Measurements from ENCODE around the gene GALP.
A peak's percentile ranks its signal among the peaks of the same experiment; 100 is the strongest.

Gene GALP

GRCh38 chr19:56132316-56132822 is 43.4 kb upstream of the GALP start:
- no peaks in the 10 kb centered on the region for H3K36me3 ChIP-seq (replicated peaks; ENCODE audit: low read depth, low read length)
- no peak overlapping the region for H3K4me3 ChIP-seq (ENCODE audit: low read length)
- no peak overlapping the region for H3K9ac ChIP-seq (ENCODE audit: low read length)
- no peak overlapping the region for H3K27ac ChIP-seq (ENCODE audit: low read length)
- no peaks in the 10 kb centered on the region for H4K20me1 ChIP-seq (ENCODE audit: insufficient read depth, low read length)
- H3K4me1 ChIP-seq (ENCODE audit: low read length): peaks cover 13% of the 10 kb centered on the region
- H3K9me3 ChIP-seq (ENCODE audit: insufficient read depth, low read length): no peaks in the 10 kb centered on the region
- no peaks in the 10 kb centered on the region for H3K79me2 ChIP-seq (ENCODE audit: low read length)
- TF ChIP-seq, protein P1, sequence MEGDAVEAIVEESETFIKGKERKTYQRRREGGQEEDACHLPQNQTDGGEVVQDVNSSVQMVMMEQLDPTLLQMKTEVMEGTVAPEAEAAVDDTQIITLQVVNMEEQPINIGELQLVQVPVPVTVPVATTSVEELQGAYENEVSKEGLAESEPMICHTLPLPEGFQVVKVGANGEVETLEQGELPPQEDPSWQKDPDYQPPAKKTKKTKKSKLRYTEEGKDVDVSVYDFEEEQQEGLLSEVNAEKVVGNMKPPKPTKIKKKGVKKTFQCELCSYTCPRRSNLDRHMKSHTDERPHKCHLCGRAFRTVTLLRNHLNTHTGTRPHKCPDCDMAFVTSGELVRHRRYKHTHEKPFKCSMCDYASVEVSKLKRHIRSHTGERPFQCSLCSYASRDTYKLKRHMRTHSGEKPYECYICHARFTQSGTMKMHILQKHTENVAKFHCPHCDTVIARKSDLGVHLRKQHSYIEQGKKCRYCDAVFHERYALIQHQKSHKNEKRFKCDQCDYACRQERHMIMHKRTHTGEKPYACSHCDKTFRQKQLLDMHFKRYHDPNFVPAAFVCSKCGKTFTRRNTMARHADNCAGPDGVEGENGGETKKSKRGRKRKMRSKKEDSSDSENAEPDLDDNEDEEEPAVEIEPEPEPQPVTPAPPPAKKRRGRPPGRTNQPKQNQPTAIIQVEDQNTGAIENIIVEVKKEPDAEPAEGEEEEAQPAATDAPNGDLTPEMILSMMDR (IDR thresholded peaks at IDR 0.05; ENCODE audit: low read depth, low read length): no peak
- no peak for TF ChIP-seq EZH2phosphoT487 (IDR thresholded peaks at IDR 0.05; ENCODE audit: low read depth)
- no peak overlapping the region for H2AFZ ChIP-seq (ENCODE audit: low read depth, low read length)
- H3K27me3 ChIP-seq (ENCODE audit: low read depth, low read length): no peaks in the 10 kb centered on the region
- no peak overlapping the region for H3K4me2 ChIP-seq (ENCODE audit: low read length)

- H3K4me1 ChIP-seq (ENCODE audit: low read length): peaks cover 13% of the 10 kb centered on the region
- no peaks in the 10 kb centered on the region for H3K79me2 ChIP-seq (ENCODE audit: low read length)
- H3K4me3 ChIP-seq (ENCODE audit: low read length): peak overlapping the region; percentile 2; the same call in 1 of the 2 replicates
- no peaks in the 10 kb centered on the region for H4K20me1 ChIP-seq (ENCODE audit: insufficient read depth, low read length)
- peak overlapping the region; percentile 59 for H3K4me2 ChIP-seq (ENCODE audit: low read length)
- TF ChIP-seq, protein P1 (IDR thresholded peaks at IDR 0.05; ENCODE audit: low read depth, low read length): no peak
- no peak for TF ChIP-seq EZH2phosphoT487 (IDR thresholded peaks at IDR 0.05; ENCODE audit: low read depth)
- no peaks in the 10 kb centered on the region for H3K9me3 ChIP-seq (ENCODE audit: insufficient read depth, low read length)
- no peaks in the 10 kb centered on the region for H3K27me3 ChIP-seq (ENCODE audit: low read depth, low read length)
- H3K36me3 ChIP-seq (replicated peaks; ENCODE audit: low read depth, low read length): no peaks in the 10 kb centered on the region
- peak overlapping the region; percentile 38; the same call in 1 of the 2 replicates for H3K9ac ChIP-seq (ENCODE audit: low read length)
- H3K27ac ChIP-seq (ENCODE audit: low read length): peak overlapping the region; percentile 20; the same call in 1 of the 2 replicates
- H2AFZ ChIP-seq (ENCODE audit: low read depth, low read length): peak overlapping the region; percentile 69
These were observed 41.8 kb upstream of the GALP start for GRCh38 chr19:56133858-56134653.

GRCh38 chr19:56134654-56134921 is 41.2 kb upstream of the GALP start:
- Histone ChIP-seq H3K27ac (ENCODE audit: low read length) (no peak overlapping the region), H3K4me2 (ENCODE audit: low read length) (no peak overlapping the region), H3K4me3 (ENCODE audit: low read length) (no peak overlapping the region), H3K27me3 (ENCODE audit: low read depth, low read length) (no peaks in the 10 kb centered on the region), H3K36me3 (replicated peaks; ENCODE audit: low read depth, low read length) (no peaks in the 10 kb centered on the region), H3K9me3 (ENCODE audit: insufficient read depth, low read length) (no peaks in the 10 kb centered on the region), H2AFZ (ENCODE audit: low read depth, low read length) (peak overlapping the region; percentile 69; the same call in 1 of the 2 replicates), H3K79me2 (ENCODE audit: low read length) (no peaks in the 10 kb centered on the region), H3K9ac (ENCODE audit: low read length) (no peak overlapping the region), H3K4me1 (ENCODE audit: low read length) (peaks cover 13% of the 10 kb centered on the region), H4K20me1 (ENCODE audit: insufficient read depth, low read length) (no peaks in the 10 kb centered on the region)
- TF ChIP-seq EZH2phosphoT487 (IDR thresholded peaks at IDR 0.05; ENCODE audit: low read depth): no peak
- TF ChIP-seq, protein P1 (IDR thresholded peaks at IDR 0.05; ENCODE audit: low read depth, low read length): no peak

DNA sequence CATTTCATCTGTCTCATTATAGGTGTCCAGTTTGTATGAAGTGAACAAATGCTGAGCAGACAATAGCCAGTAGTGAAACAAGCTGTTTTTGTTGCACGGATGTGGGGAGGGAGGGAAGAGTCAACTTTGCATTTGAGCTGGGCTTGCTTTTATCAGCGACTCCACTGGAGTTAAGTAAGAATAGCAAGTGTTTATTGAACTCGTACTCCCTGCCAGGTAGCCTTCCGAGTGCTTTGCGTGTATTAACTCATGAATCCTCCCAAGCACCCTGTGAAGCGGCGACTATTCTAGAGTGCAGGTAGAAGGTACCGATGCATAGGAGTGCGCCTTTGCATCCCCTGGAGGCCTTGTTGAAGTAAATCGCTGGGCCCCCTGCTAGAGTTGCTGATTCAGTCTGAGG is 39.4 kb upstream of the GALP start:
- H3K4me1 ChIP-seq (ENCODE audit: low read length): peaks cover 20% of the 10 kb centered on the region
- no peaks in the 10 kb centered on the region for H4K20me1 ChIP-seq (ENCODE audit: insufficient read depth, low read length)
- no peak overlapping the region for H3K4me2 ChIP-seq (ENCODE audit: low read length)
- no peaks in the 10 kb centered on the region for H3K36me3 ChIP-seq (replicated peaks; ENCODE audit: low read depth, low read length)
- peaks cover 6% of the 10 kb centered on the region; the same call in 1 of the 2 replicates for H3K79me2 ChIP-seq (ENCODE audit: low read length)
- no peak for TF ChIP-seq EZH2phosphoT487 (IDR thresholded peaks at IDR 0.05; ENCODE audit: low read depth)
- TF ChIP-seq, protein P1 (IDR thresholded peaks at IDR 0.05; ENCODE audit: low read depth, low read length): no peak
- no peaks in the 10 kb centered on the region for H3K9me3 ChIP-seq (ENCODE audit: insufficient read depth, low read length)
- no peak overlapping the region for H3K4me3 ChIP-seq (ENCODE audit: low read length)
- no peak overlapping the region for H3K27ac ChIP-seq (ENCODE audit: low read length)
- H3K9ac ChIP-seq (ENCODE audit: low read length): no peak overlapping the region
- no peak overlapping the region for H2AFZ ChIP-seq (ENCODE audit: low read depth, low read length)
- H3K27me3 ChIP-seq (ENCODE audit: low read depth, low read length): no peaks in the 10 kb centered on the region
